Activated gamma-delta T cell (primary cell): Measurements from ENCODE around the gene RPL18.
"Not testable (repeated sequence)": the region's sequence is repeated elsewhere in the genome, so short reads cannot be mapped to it uniquely, and the experiment has no call there.

ENCODE experiments used
- DNase-seq: peaks from one replicate; lab custom pipeline; 2025; lab: John Stamatoyannopoulos, UW

Gene RPL18

DNA sequence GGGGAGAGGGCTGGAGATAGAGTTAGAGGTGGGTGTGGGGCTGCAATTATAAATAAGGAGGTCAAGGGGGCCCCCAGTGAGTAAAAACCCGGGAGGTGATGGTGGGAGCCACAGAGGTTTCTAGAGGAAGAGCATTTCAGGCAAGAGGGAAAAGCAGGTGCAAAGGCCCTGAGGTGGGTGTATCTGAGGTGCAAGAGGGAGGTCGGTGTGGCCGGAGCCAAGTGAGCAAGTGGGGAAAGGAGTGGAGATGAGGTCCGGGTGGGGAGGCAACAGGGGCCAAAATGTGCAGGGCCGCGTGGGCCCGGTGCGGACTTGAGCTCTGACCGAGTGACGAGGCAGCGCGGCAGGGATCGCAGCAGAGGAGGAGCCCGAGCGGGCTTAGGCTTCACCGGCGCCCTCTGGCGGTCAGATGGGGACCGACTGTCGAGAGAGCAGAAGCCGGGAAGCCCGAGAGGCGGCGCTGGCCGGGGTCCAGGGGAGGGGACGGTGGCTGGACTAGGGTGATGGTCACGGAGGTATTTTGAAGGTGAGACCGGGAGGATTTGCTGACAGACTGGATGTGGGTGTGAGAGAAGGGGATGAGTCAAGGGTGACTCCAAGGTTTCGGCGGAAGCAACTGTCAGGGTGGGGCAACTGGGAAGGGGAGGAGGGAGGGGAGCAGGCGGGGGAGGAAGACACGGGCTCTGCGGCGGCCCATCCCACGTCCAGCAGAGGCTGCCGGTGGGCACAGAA lies 30.1 kb downstream of the RPL18 start:
- peak; percentile 63 for DNase-seq

DNA sequence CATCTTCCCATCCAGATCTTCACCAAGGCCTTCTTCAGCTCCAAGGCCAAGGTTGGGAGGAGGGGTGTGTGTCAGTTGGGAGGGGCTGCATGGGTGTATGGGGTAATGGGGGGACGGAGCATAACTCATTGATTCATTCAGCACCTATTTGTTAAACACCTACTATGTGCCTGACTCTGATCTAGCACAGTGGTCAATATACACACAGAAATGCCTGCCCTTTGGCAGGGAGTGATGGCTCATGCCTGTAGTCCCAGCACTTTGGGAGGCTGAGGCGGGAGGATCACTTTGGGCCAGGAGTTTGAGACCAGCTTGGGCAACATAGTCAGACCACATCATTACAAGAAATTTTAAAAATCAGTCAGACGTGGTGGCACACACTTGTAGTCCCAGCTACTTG lies 31.6 kb downstream of the RPL18 start:
- no peak for DNase-seq

DNA sequence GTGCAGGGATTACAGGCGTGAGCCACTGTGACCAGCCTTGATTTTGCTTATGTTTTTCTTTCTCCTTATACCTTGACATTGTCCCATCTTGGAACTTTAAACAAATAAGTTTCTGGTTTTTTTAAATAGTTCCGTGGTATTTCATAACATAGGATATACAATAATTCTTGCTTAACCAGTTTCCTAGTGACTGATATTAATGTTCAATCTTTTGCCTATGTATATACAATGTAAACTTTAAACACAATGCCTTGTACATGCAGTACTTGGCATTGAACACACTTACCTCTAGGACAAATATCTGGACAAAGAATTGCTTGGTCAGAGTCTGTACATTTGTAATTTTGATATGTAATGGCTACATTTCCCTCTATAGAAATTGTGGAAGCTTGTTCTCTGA lies 36.8 kb downstream of the RPL18 start:
- DNase-seq: no peak

DNA sequence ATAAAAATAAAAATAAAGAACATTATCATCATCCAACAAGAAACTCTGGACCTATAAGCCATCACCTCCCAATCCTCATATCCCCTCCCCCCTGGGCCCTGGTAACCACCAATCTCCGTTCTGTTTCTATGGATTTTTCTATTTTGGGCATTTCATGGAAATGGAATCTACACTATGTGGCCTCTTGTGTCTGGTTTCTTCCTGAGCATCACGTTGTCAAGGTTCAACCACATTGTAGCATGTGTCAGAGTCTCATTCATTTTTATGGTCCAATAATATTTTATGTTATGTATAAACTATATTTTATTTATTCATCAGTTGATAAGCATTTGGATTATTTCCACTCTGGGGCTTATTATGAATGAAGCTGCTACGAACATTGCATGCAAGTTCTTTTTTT lies 40.1 kb downstream of the RPL18 start:
- DNase-seq: no peak

DNA sequence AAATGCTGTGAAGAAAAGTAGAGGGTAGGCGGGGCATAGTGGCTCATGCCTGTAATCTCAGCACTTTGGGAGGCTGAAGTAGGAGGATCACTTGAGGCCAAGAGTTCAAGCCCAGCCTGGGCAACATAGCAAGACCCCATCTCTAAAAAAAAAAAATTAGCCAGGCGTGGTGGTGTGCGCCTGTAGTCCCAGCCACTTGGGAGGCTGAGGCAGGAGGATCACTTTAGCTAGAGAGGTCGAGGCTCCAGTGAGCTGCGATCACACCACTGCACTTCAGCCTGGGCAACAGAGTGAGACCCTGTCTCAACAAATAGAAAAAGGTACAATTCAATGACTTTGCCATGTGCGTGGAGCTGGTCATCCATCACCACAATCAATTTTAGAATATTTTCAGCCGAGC lies 41.1 kb downstream of the RPL18 start:
- not testable (repeated sequence) for DNase-seq

DNA sequence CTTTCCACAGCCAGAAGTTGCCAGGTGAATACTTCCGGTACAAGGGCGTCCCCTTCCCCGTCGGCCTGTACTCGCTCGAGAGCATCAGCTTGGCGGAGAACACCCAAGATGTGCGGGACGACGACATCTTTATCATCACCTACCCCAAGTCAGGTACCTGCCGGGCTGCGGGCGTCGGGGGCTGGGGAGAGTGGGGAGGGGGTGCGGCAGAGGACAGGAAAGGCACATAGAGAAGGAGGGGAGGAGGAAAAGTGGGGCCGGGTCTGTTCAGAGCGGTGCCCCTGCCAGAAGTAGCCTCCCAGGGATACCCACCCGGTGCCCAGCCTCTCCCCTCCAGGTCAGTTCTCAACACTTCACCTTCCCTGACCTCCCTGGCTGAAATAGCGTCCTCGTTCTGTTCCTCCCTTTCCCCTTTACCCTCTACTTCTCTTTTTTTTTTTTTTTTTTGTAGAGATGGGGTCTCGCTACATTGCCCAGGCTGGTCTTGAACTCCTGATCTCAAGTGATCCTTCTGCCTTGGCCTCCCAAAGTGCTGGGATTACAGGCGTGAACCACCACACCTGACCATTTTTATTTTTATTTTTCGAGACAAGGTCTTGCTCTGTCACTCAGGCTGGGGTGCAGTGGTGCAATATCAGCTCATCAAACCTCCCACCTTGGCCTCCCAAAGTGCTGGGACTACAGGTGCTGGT lies 42.9 kb downstream of the RPL18 start:
- no peak for DNase-seq

DNA sequence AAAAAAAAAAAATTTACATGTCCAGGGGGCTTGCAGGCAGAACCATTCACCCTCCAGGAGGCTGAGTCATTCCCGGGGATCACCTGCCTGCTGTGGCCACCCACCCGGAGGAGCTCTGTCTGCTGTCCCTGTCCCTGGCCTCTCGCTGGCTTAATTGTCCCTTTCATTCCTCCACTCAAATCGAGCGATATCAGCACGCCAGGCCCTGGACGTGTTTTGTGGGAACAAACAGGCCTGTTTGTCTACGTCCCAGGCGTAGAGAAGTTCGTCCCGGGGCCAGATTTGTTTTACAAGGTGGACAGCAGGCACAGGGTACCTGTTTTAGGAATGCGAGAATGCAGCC lies 45.8 kb downstream of the RPL18 start:
- no peak for DNase-seq

DNA sequence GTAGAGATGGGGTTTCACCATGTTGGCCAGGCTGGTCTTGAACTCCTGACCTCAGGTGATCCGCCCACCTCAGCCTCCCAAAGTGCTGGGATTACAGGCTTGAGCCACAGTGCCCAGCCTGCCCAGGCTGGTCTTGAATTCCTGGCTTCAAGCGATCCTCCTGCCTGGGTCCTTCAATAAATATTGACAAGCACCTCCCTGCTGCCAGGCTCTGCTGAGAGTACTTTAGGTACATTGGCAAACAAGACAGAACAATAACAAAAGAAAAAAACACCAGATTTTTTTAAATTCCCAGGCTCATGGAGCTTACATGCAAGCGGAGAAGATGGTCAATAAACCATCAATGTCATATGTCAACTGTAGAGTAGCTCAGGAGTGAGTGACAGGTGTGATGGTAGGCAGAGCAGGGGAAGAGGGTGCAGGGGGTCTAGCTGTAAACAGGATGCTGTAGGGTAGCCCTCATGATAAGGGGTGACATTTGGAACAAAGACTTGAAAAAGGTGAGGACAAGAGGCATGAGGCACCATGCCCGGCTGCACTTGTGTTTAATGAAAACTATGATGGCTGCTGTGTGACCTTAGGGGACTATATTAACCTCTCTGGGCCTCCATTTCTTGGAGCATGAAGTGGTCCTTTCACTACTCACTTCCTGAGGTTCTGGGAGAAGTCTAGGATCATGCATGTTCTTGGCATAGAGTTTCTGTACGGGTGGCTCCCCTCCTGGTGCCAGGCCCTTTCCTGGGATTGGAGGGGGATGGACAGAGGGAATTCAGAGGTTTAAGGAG lies 47.4 kb downstream of the RPL18 start:
- no peak for DNase-seq

DNA sequence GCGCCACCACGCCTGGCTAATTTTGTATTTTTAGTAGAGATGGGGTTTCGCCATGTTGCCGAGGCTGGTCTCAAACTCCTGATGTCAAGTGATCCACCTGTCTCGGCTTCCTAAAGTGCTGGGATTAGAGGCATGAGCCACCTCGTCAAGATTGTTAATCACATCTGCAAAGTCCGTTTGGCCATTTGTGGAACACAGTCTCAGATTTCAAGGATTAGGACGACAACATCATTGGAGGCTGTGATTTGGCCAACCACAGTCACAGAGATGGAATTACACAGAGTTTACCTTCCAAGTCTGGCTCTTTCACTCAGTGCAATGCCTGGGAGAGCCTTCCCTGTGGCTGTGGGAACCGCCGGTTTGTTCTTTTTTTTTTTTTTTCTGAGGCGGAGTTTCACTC lies 49.2 kb downstream of the RPL18 start:
- no peak for DNase-seq

DNA sequence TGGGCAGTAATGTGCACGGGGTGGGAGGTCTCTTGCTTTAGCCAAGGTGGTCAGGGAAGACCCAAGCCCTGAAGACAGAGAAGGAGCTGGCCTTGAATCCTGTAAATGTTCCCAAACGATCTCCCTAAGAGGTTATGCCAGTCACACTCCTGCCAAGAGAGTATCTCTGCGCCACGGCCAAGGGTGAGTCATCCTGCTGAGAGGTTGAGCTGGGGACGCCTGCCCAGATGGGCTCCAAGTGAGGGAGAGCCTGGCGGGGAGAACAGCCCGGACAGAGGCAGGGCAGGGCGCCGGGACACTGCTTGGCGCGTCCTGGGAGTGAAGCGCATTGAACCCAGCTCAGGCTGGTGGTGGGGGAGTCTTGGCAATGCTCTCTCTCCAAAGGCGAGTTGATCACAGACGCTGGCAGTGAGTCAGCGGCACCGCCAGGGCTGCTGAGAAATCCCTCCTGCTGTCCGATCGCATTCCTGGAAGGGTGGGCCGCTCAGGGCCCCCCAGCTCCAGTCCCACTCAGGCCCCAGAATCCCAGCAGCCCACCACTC lies 50.6 kb downstream of the RPL18 start:
- DNase-seq: no peak
